HFF-Myc (cell line): ENCODE measurements around the gene HYCC2.

ENCODE experiments used
- DNase-seq: peaks from one replicate; pipeline ENCODE4 v3.0.0-alpha.2; 2011; ENCODE audit warnings: low read depth; ENCODE audit errors: extremely low read depth
- H3K4me3 ChIP-seq: replicated peaks from 2 replicates; pipeline ENCODE4 v1.5.1; 2011; ENCODE audit warnings: low read depth, mild to moderate bottlenecking, control low read depth, low read length
- CTCF ChIP-seq: IDR thresholded peaks from 2 replicates; pipeline ENCODE4 v1.5.1; 2012; ENCODE audit warnings: mild to moderate bottlenecking, low read depth, low read length, control low read depth; ENCODE audit errors: missing control alignments

The HYCC2 gene

GRCh38 chr2:201105759-201106158, 34.3 kb upstream of the HYCC2 start:
- TF ChIP-seq CTCF: no peak
- DNase-seq: no peak
- H3K4me3 ChIP-seq: no peak overlapping the region

GRCh38 chr2:201100497-201100896, 29.0 kb upstream of the HYCC2 start:
- TF ChIP-seq CTCF: no peak

GRCh38 chr2:201093573-201093972, 22.1 kb upstream of the HYCC2 start:
- TF ChIP-seq CTCF: no peak
- DNase-seq: no peak

More at GRCh38 chr2:201100497-201100896, 29.0 kb upstream of the HYCC2 start:
- DNase-seq: no peak
- no peak overlapping the region for H3K4me3 ChIP-seq

GRCh38 chr2:201090574-201090973, 19.1 kb upstream of the HYCC2 start:
- no peak for DNase-seq
- H3K4me3 ChIP-seq: no peak overlapping the region
- TF ChIP-seq CTCF: no peak

More at GRCh38 chr2:201093573-201093972, 22.1 kb upstream of the HYCC2 start:
- H3K4me3 ChIP-seq: no peak overlapping the region

- no peak for DNase-seq
- TF ChIP-seq CTCF: no peak
- no peak overlapping the region for H3K4me3 ChIP-seq
These were observed 13.4 kb upstream of the HYCC2 start for GRCh38 chr2:201084863-201085262.

GRCh38 chr2:201074996-201075395, 3.5 kb upstream of the HYCC2 start:
- DNase-seq: no peak
- no peak overlapping the region for H3K4me3 ChIP-seq
- TF ChIP-seq CTCF: no peak

GRCh38 chr2:201073071-201073470, 1.6 kb upstream of the HYCC2 start:
- DNase-seq: no peak
- TF ChIP-seq CTCF: no peak
- H3K4me3 ChIP-seq: peak overlapping the region; percentile 54
